H9 (cell line): ENCODE data around the gene KCNMA1. TPM values are rescaled to one million over a fixed set of nuclear protein-coding genes. Genes with fewer than 3 reads are reported as not detected.
A peak's percentile ranks its signal among the peaks of the same experiment; 100 is the strongest.

Experiments used
- DNase-seq: peaks from one replicate; pipeline ENCODE4 v3.0.0-alpha.2; 2017
- H2AFZ ChIP-seq: one replicate; pipeline ENCODE4 v1.6.1; 2013; ENCODE audit warnings: mild to moderate bottlenecking, low read length, control low read depth, moderate library complexity
- H2AK5ac ChIP-seq: 2 replicates; pipeline ENCODE4 v1.6.1; 2013; ENCODE audit warnings: low read length, control low read depth, mixed read lengths; ENCODE audit not compliant: insufficient read length
- H2BK120ac ChIP-seq: one replicate; pipeline ENCODE4 v1.6.1; 2013; ENCODE audit warnings: low read depth, mild to moderate bottlenecking, low read length, control low read depth, inconsistent platforms; ENCODE audit not compliant: poor library complexity, severe bottlenecking
- H2BK12ac ChIP-seq: 2 replicates; pipeline ENCODE4 v1.6.1; 2013; ENCODE audit warnings: low read length, control low read depth, mixed read lengths, low read depth; ENCODE audit not compliant: insufficient read length
- H2BK15ac ChIP-seq: 2 replicates; pipeline ENCODE4 v1.6.1; 2013; ENCODE audit warnings: low read depth, low read length, control low read depth
- H2BK20ac ChIP-seq: one replicate; pipeline ENCODE4 v1.6.1; 2013; ENCODE audit warnings: low read depth, mild to moderate bottlenecking, low read length, control low read depth, inconsistent platforms; ENCODE audit not compliant: poor library complexity, severe bottlenecking
- H2BK5ac ChIP-seq: 2 replicates; pipeline ENCODE4 v1.6.1; 2013; ENCODE audit warnings: low read length, control low read depth, mixed read lengths; ENCODE audit not compliant: insufficient read length
- H3K14ac ChIP-seq: 2 replicates; pipeline ENCODE4 v1.6.1; 2013; ENCODE audit warnings: low read length, control low read depth; ENCODE audit not compliant: insufficient read depth
- H3K18ac ChIP-seq: 2 replicates; pipeline ENCODE4 v1.6.1; 2013; ENCODE audit warnings: low read depth, mild to moderate bottlenecking, mixed read lengths, low read length, control low read depth; ENCODE audit not compliant: insufficient read length
- H3K23ac ChIP-seq: 2 replicates; pipeline ENCODE4 v1.6.1; 2013; ENCODE audit warnings: low read length, control low read depth, mixed read lengths, low read depth; ENCODE audit not compliant: insufficient read length
- H3K23me2 ChIP-seq: 2 replicates; pipeline ENCODE4 v1.6.1; 2013; ENCODE audit warnings: low read depth, mild to moderate bottlenecking, mixed read lengths, low read length, control low read depth; ENCODE audit not compliant: insufficient read length, poor library complexity, severe bottlenecking
- H3K27ac ChIP-seq: 2 replicates; pipeline ENCODE4 v1.5.1; 2013; ENCODE audit warnings: low read length, control low read depth, mixed read lengths, low read depth; ENCODE audit not compliant: insufficient read length
- H3K27me3 ChIP-seq: 2 replicates; pipeline ENCODE4 v1.6.1; 2013; ENCODE audit warnings: low read length, control low read depth, inconsistent platforms; ENCODE audit not compliant: insufficient read depth
- H3K4ac ChIP-seq: 2 replicates; pipeline ENCODE4 v1.6.1; 2013; ENCODE audit warnings: low read depth, mild to moderate bottlenecking, control low read depth, inconsistent platforms, low read length, moderate library complexity
- H3K4me1 ChIP-seq: 2 replicates; pipeline ENCODE4 v1.6.1; 2013; ENCODE audit warnings: low read length, control low read depth, inconsistent platforms; ENCODE audit not compliant: insufficient read depth
- H3K4me2 ChIP-seq: 2 replicates; pipeline ENCODE4 v1.6.1; 2013; ENCODE audit warnings: low read length, control low read depth, mixed read lengths; ENCODE audit not compliant: insufficient read length, insufficient read depth
- H3K56ac ChIP-seq: 2 replicates; pipeline ENCODE4 v1.6.1; 2013; ENCODE audit warnings: low read depth, mild to moderate bottlenecking, mixed read lengths, low read length, control low read depth; ENCODE audit not compliant: insufficient read length
- H3K79me1 ChIP-seq: 2 replicates; pipeline ENCODE4 v1.6.1; 2013; ENCODE audit warnings: low read depth, mild to moderate bottlenecking, moderate library complexity, low read length, control low read depth, inconsistent platforms; ENCODE audit not compliant: insufficient read depth, poor library complexity, severe bottlenecking
- H3K79me2 ChIP-seq: 2 replicates; pipeline ENCODE4 v1.6.1; 2013; ENCODE audit warnings: low read length, control low read depth, inconsistent platforms; ENCODE audit not compliant: insufficient read depth
- H3K9ac ChIP-seq: 2 replicates; pipeline ENCODE4 v1.6.1; 2013; ENCODE audit warnings: low read length, control low read depth, mixed read lengths; ENCODE audit not compliant: insufficient read length; ENCODE audit errors: extremely low read depth
- H3K9me3 ChIP-seq: one replicate; pipeline ENCODE4 v1.6.1; 2013; ENCODE audit warnings: low read depth, low read length, inconsistent platforms; ENCODE audit not compliant: control insufficient read depth
- H3T11ph ChIP-seq: one replicate; pipeline ENCODE4 v1.6.1; 2013; ENCODE audit warnings: mild to moderate bottlenecking, low read length, control low read depth, inconsistent platforms
- H4K20me1 ChIP-seq: one replicate; pipeline ENCODE4 v1.6.1; 2013; ENCODE audit not compliant: control insufficient read depth, insufficient read length, insufficient read depth
- H4K5ac ChIP-seq: 2 replicates; pipeline ENCODE4 v1.6.1; 2013; ENCODE audit warnings: low read depth, mild to moderate bottlenecking, mixed read lengths, low read length, control low read depth; ENCODE audit not compliant: insufficient read length
- H4K8ac ChIP-seq: replicated peaks from 2 replicates; pipeline ENCODE4 v1.6.1; 2013; ENCODE audit warnings: low read length, control low read depth, mixed read lengths, low read depth; ENCODE audit not compliant: insufficient read length
- H4K91ac ChIP-seq: 2 replicates; pipeline ENCODE4 v1.6.1; 2013; ENCODE audit warnings: low read depth, mild to moderate bottlenecking, moderate library complexity, mixed read lengths, low read length, control low read depth; ENCODE audit not compliant: insufficient read length
- H3K27ac Mint-ChIP-seq, 3 experiments: 2 replicates in 2 of 3; 3 replicates in 1 of 3; pipeline ENCODE4 v1.8.0; 2020 to 2021; ENCODE audit warnings: mixed read lengths in 3 of 3, mild to moderate bottlenecking in 1 of 3, moderate library complexity in 1 of 3
- H3K27me3 Mint-ChIP-seq: 2 replicates; pipeline ENCODE4 v1.8.0; 2021; ENCODE audit warnings: low read depth, mild to moderate bottlenecking, moderate library complexity, mixed read lengths
- H3K36me3 Mint-ChIP-seq, 3 experiments: 2 replicates in 2 of 3; 3 replicates in 1 of 3; pipeline ENCODE4 v1.8.0; 2020 to 2021; ENCODE audit warnings: low read depth in 3 of 3, mixed read lengths in 3 of 3; ENCODE audit not compliant: insufficient read depth in 1 of 3
- H3K4me1 Mint-ChIP-seq, 2 experiments: 2 replicates each; pipeline ENCODE4 v1.8.0; 2020; ENCODE audit warnings: mixed read lengths in 2 of 2
- H3K4me3 Mint-ChIP-seq, 2 experiments: 2 replicates in 1 of 2; 3 replicates in 1 of 2; pipeline ENCODE4 v1.8.0; 2020 to 2021; ENCODE audit warnings: mild to moderate bottlenecking in 2 of 2, mixed read lengths in 2 of 2, moderate library complexity in 1 of 2
- H3K9me3 Mint-ChIP-seq, 2 experiments: 2 replicates in 1 of 2; 3 replicates in 1 of 2; pipeline ENCODE4 v1.8.0; 2020; ENCODE audit warnings: mild to moderate bottlenecking in 2 of 2, mixed read lengths in 2 of 2, moderate library complexity in 1 of 2
- CTCF ChIP-seq: fragments of 200-600 bp; sonication (generic); conservative IDR thresholded peaks from 3 replicates; pipeline ENCODE4 v1.8.0; 2021; ENCODE audit warnings: antibody characterized with exemption, mild to moderate bottlenecking
- whole genome bisulfite sequencing: extraction: QIAGEN DNeasy Blood & Tissue Kit; methylation state at CpG from one replicate; pipeline ENCODE4 v1.1.7; 2013; ENCODE audit warnings: missing lambda C conversion rate, low lambda C conversion rate, mixed read lengths; ENCODE audit not compliant: insufficient read length; ENCODE audit errors: extremely low coverage; 5-methylcytosine and 5-hydroxymethylcytosine counted together
- total RNA-seq: library from RNA; stranded (reverse); gene quantifications from 2 replicates; pipeline ENCODE4 v1.2.1, GENCODE V29; 2021

The KCNMA1 gene
- total RNA-seq, 1 experiment from 2014 or later: 2.0 TPM

GRCh38 chr10:76869931-76870330 is 767.7 kb downstream of the KCNMA1 start:
- H2BK20ac ChIP-seq: no peak overlapping the region
- no peaks in the 10 kb centered on the region for H3K23me2 ChIP-seq
- H3K79me1 ChIP-seq: no peaks in the 10 kb centered on the region
- no peak overlapping the region for H2AK5ac ChIP-seq
- no peak for DNase-seq
- H3K23ac ChIP-seq: no peak overlapping the region
- no peak overlapping the region for H3K4ac ChIP-seq
- H3K56ac ChIP-seq: no peak overlapping the region
- H2AFZ ChIP-seq: no peak overlapping the region
- H3K4me1 ChIP-seq: no peaks in the 10 kb centered on the region
- no peak overlapping the region for H3T11ph ChIP-seq
- no peaks in the 10 kb centered on the region for H3K79me2 ChIP-seq
- H4K20me1 ChIP-seq: no peaks in the 10 kb centered on the region
- H4K5ac ChIP-seq: no peak overlapping the region
- no peaks in the 10 kb centered on the region for H3K36me3 Mint-ChIP-seq
- H4K91ac ChIP-seq: no peak overlapping the region
- no peak overlapping the region for H3K18ac ChIP-seq
- no peaks in the 10 kb centered on the region for H3K4me1 Mint-ChIP-seq
- H4K8ac ChIP-seq: no peak overlapping the region
- no peak overlapping the region for H3K4me3 Mint-ChIP-seq
- peaks cover 3% of the 10 kb centered on the region; the same call in 1 of the 2 replicates for H3K27me3 Mint-ChIP-seq
- no CpG with 5 or more reads among the region's 10 CpGs for WGBS
- no peak for TF ChIP-seq CTCF
- H3K9ac ChIP-seq: no peak overlapping the region
- H3K4me2 ChIP-seq: no peak overlapping the region
- no peaks in the 10 kb centered on the region for H3K27me3 ChIP-seq
- no peak overlapping the region for H3K14ac ChIP-seq
- peak overlapping the region in 1 of 3 experiments; percentile 40; a peak in 2 of 7 replicates for H3K27ac Mint-ChIP-seq
- H3K27ac ChIP-seq: no peak overlapping the region
- H2BK12ac ChIP-seq: no peak overlapping the region
- H3K9me3 ChIP-seq: no peaks in the 10 kb centered on the region
- no peaks in the 10 kb centered on the region; a peak in 1 of 5 replicates for H3K9me3 Mint-ChIP-seq
- H2BK15ac ChIP-seq: no peak overlapping the region
- no peak overlapping the region for H2BK120ac ChIP-seq
- H2BK5ac ChIP-seq: no peak overlapping the region
